Panc1 (cell line): Measurements from ENCODE around the gene HEATR5A. TPM values are rescaled to one million over a fixed set of nuclear protein-coding genes. Genes with fewer than 3 reads are reported as not detected.

Experiments
- ATAC-seq: fragments of 200-7000 bp; cut with Tn5 transposase; 2 replicates; pipeline ENCODE4 v1.9.1; 2020; ENCODE audit warnings: mild to moderate bottlenecking, moderate library complexity
- Bru-seq: library from RNA; stranded (reverse); fragments of 400-500 nt; gene quantifications from one replicate; lab custom pipeline; 2021; lab: Mats Ljungman, UMichigan
- BruChase-seq, 2 experiments: library from RNA; stranded (reverse); fragments of 400-500 nt; gene quantifications; one replicate each; lab custom pipeline; 2021; lab: Mats Ljungman, UMichigan
- BruUV-seq: library from RNA; stranded (reverse); fragments of 400-500 nt; replicated peaks from 2 replicates; lab custom pipeline; 2021; lab: Mats Ljungman, UMichigan
- CTCF ChIA-PET: fragments of 300-600 bp; sonication (Branson Sonifier 250); formaldehyde crosslinking; loops from one replicate; lab custom pipeline; 2022; ENCODE audit warnings: antibody characterized with exemption; lab: Charles Lee
- POLR2A ChIA-PET: fragments of 300-600 bp; sonication (Branson Sonifier 250); formaldehyde crosslinking; loops from one replicate; lab custom pipeline; 2022; ENCODE audit warnings: antibody characterized with exemption; lab: Charles Lee
- DNase-seq: peaks from one replicate; pipeline ENCODE4 v3.0.0-alpha.2; 2010; ENCODE audit warnings: low read depth, low spot score
- H3K27ac ChIP-seq: 2 replicates; pipeline ENCODE4 v1.5.1; 2011; ENCODE audit warnings: mild to moderate bottlenecking, low read length, inconsistent platforms
- H3K27me3 ChIP-seq: fragments of 200-500 bp; sonication (Bioruptor generic); 2 replicates; pipeline ENCODE4 v1.6.0; 2014; ENCODE audit warnings: low read length, inconsistent platforms; ENCODE audit not compliant: control insufficient read depth, insufficient read depth
- H3K36me3 ChIP-seq: fragments of 200-500 bp; sonication (Bioruptor generic); 2 replicates; pipeline ENCODE4 v1.5.1; 2014; ENCODE audit warnings: inconsistent platforms, mild to moderate bottlenecking, low read length, moderate library complexity; ENCODE audit not compliant: control insufficient read depth, insufficient read depth
- H3K4me1 ChIP-seq: 2 replicates; pipeline ENCODE4 v1.5.1; 2011; ENCODE audit warnings: inconsistent platforms, mild to moderate bottlenecking, low read length, moderate library complexity; ENCODE audit not compliant: control insufficient read depth, insufficient read depth
- H3K4me3 ChIP-seq, 2 experiments: 2 replicates each; pipeline ENCODE4 v1.5.1; 2011 to 2012; ENCODE audit warnings: low read depth in 2 of 2, low read length in 2 of 2, mild to moderate bottlenecking in 2 of 2, inconsistent platforms in 1 of 2, moderate library complexity in 1 of 2
- H3K9me3 ChIP-seq: fragments of 200-500 bp; sonication (Bioruptor generic); 2 replicates; pipeline ENCODE4 v1.5.1; 2014; ENCODE audit warnings: low read depth, mild to moderate bottlenecking, inconsistent platforms, low read length, moderate library complexity; ENCODE audit not compliant: control insufficient read depth, insufficient read depth
- POLR2AphosphoS5 ChIP-seq: IDR thresholded peaks from 2 replicates; pipeline ENCODE4 v1.6.1; 2012; ENCODE audit warnings: mild to moderate bottlenecking, low read depth, low read length, moderate library complexity
- SIN3A ChIP-seq: IDR thresholded peaks from 2 replicates; pipeline ENCODE4 v1.6.1; 2012; ENCODE audit warnings: low read depth, mild to moderate bottlenecking, low read length, moderate library complexity, borderline replicate concordance; ENCODE audit not compliant: insufficient read depth
- TCF7L2 ChIP-seq: IDR thresholded peaks from 2 replicates; pipeline ENCODE4 v1.6.1; 2011; ENCODE audit warnings: mild to moderate bottlenecking, low read depth, low read length, inconsistent platforms
- in situ Hi-C: cut with HindIII; loops from 2 replicates; pipeline ENCODE4 v1.10.0; 2016; ENCODE audit warnings: low sequenced_read_pairs, low pct_unique_long_range_greater_than_20kb
- intact Hi-C: fragments of 100-400 bp; cut with micrococcal nuclease; formaldehyde crosslinking; loops from one replicate; pipeline ENCODE4 v1.10.0; 2022; ENCODE audit not compliant: unreplicated experiment
- long read RNA-seq: library from polyadenylated mRNA; unstranded; transcript quantifications from one replicate; pipeline ENCODE4 v2.0.0, GENCODE V29; 2021; ENCODE audit not compliant: unreplicated experiment
- polyA plus RNA-seq: library from polyadenylated mRNA; unstranded; fragments of >200 nt; gene quantifications from one replicate; pipeline ENCODE4 v1.2.1, GENCODE V29; 2012; ENCODE audit warnings: missing spikeins; ENCODE audit not compliant: insufficient read length
- total RNA-seq: library from RNA; stranded (reverse); gene quantifications from one replicate; pipeline ENCODE4 v1.2.1, GENCODE V29; 2021; ENCODE audit not compliant: unreplicated experiment
- TF ChIP-seq, protein P1 (sequence below): fragments of 450-650 bp; IDR thresholded peaks from 2 replicates; pipeline ENCODE4 v1.5.1; 2017; ENCODE audit warnings: mild to moderate bottlenecking
- TF ChIP-seq, protein P2 (sequence below), 2 experiments: IDR thresholded peaks; 2 replicates each; pipeline ENCODE4 v1.6.1; 2011 to 2012; ENCODE audit warnings: low read depth in 2 of 2, control low read depth in 1 of 2, low read length in 1 of 2, mild to moderate bottlenecking in 1 of 2, moderate library complexity in 1 of 2; ENCODE audit not compliant: insufficient read depth in 1 of 2

The HEATR5A gene
- 22.0 TPM for total RNA-seq
- polyA plus RNA-seq = 6.4 TPM
- percentile 60 among the genes with signal in this experiment for Bru-seq, nascent RNA
- BruChase-seq, experiment 1, labeled RNA remaining after a 2-hour chase = percentile 62 among the genes with signal in this experiment
- percentile 69 among the genes with signal in this experiment for BruChase-seq, experiment 2, labeled RNA remaining after a 6-hour chase
- long read RNA-seq, full-length matches to known transcripts = 2 of 33 reads
- long read RNA-seq, partial matches to known transcripts = 23 of 33 reads
- long read RNA-seq, other reads (novel, unspliced or antisense) = 8 of 33 reads

DNA sequence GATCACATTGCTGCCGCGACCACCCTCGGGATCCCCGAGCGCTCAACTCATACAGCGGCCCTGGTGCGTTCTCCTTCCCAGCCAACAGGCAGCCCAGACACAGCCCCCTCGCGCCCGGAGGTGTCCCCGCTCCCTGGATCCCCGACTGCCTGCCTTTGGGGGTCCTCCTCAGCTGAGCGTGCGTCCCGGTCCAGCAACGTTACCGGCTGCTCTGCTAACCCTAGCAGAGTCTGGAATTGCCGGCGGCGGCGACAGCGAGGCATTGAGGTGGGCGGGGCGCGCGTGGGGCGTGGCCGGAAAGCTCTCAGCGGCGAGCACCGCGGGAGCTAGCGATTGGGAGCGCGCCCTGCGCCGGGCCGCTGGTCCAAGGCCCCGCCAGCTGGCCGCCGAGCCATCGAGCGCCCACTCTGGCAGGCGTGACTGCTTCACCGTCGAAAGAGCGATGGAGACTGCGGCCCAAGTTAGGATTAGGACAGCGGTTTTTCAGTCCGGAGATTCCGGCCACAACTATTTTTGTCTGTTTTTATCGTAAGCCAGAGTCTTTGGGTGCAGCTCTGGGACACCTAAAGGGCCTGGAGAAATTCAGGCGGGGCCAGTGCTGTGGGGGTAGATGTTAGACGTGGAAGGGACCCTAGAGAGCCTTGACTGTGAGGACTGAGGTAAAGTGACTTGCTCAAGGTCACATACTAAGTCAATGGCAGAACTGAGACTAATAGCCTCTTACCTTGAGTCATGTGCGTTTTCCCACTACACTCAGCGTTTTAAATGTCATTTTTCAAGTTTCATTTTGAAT, at the start of gene HEATR5A:
TSS of gene HEATR5A (minus strand) at position 232 of the 793 bp plus-strand sequence. CDS start 17,575 bp downstream, outside the sequence.
- peak within 1 kb of the TSS; percentile 93 for H3K27ac ChIP-seq
- POLR2A ChIA-PET = interaction anchor here (0.6 to 0.9 kb wide), 4 partner anchors 21 to 443 kb away, joined by 3 to 8 read pairs (median 3); no protein-coding TSS in a partner anchor
- no TSS peak for BruUV-seq
- H3K9me3 ChIP-seq = no peaks in the 10 kb centered on the region
- H3K36me3 ChIP-seq = no peaks in the 10 kb centered on the region; the same call in 1 of the 2 replicates
- H3K27me3 ChIP-seq = no peaks in the 10 kb centered on the region
- peak; percentile 99 for ATAC-seq
- peaks cover 5% of the 10 kb centered on the region; the same call in 1 of the 2 replicates for H3K4me1 ChIP-seq
- TF ChIP-seq POLR2AphosphoS5 (peak; percentile 94), TCF7L2 (no peak), SIN3A (peak; percentile 46; the same call in 1 of the 2 replicates)
- TF ChIP-seq, protein P1, sequence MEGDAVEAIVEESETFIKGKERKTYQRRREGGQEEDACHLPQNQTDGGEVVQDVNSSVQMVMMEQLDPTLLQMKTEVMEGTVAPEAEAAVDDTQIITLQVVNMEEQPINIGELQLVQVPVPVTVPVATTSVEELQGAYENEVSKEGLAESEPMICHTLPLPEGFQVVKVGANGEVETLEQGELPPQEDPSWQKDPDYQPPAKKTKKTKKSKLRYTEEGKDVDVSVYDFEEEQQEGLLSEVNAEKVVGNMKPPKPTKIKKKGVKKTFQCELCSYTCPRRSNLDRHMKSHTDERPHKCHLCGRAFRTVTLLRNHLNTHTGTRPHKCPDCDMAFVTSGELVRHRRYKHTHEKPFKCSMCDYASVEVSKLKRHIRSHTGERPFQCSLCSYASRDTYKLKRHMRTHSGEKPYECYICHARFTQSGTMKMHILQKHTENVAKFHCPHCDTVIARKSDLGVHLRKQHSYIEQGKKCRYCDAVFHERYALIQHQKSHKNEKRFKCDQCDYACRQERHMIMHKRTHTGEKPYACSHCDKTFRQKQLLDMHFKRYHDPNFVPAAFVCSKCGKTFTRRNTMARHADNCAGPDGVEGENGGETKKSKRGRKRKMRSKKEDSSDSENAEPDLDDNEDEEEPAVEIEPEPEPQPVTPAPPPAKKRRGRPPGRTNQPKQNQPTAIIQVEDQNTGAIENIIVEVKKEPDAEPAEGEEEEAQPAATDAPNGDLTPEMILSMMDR = peak; percentile 36
- CTCF ChIA-PET = no interaction called here
- H3K4me3 ChIP-seq = peak within 1 kb of the TSS; percentile 90 to 94
- DNase-seq = peak; percentile 56
- intact Hi-C loops (no loop called here), in situ Hi-C loops (no loop called here)

DNA sequence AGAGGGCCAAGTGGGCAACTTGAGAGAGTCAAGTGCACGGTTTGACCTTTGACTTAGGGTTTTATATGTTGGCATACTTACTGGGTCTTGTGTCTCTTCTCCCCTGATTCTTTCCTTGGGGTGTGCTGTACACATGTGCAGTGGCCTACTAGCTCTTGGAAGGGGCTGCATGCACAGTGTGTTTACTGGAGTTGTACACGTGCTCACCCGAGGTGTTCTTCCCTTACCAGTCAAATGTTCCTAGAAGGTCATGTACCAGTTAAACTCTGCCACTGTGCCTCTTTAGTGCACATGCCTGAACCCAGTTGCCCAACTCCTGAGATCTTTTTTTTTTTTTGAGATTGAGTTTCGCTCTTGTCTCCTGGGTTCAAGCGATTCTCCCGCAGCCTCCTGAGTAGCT, 46.2 kb upstream of the HEATR5A start:
- CTCF ChIA-PET = no interaction called here
- TF ChIP-seq TCF7L2 (no peak), SIN3A (no peak), POLR2AphosphoS5 (no peak)
- TF ChIP-seq, protein P1 = no peak
- TF ChIP-seq, protein P2, sequence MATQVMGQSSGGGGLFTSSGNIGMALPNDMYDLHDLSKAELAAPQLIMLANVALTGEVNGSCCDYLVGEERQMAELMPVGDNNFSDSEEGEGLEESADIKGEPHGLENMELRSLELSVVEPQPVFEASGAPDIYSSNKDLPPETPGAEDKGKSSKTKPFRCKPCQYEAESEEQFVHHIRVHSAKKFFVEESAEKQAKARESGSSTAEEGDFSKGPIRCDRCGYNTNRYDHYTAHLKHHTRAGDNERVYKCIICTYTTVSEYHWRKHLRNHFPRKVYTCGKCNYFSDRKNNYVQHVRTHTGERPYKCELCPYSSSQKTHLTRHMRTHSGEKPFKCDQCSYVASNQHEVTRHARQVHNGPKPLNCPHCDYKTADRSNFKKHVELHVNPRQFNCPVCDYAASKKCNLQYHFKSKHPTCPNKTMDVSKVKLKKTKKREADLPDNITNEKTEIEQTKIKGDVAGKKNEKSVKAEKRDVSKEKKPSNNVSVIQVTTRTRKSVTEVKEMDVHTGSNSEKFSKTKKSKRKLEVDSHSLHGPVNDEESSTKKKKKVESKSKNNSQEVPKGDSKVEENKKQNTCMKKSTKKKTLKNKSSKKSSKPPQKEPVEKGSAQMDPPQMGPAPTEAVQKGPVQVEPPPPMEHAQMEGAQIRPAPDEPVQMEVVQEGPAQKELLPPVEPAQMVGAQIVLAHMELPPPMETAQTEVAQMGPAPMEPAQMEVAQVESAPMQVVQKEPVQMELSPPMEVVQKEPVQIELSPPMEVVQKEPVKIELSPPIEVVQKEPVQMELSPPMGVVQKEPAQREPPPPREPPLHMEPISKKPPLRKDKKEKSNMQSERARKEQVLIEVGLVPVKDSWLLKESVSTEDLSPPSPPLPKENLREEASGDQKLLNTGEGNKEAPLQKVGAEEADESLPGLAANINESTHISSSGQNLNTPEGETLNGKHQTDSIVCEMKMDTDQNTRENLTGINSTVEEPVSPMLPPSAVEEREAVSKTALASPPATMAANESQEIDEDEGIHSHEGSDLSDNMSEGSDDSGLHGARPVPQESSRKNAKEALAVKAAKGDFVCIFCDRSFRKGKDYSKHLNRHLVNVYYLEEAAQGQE (IDR thresholded peaks at IDR 0.05; ENCODE audit: insufficient read depth in 1 of 2, low read depth in 2 of 2, low read length in 1 of 2) = no peak
- in situ Hi-C loops = no loop called here
- no peaks in the 10 kb centered on the region for H3K36me3 ChIP-seq
- no TSS peak for BruUV-seq
- no peak for DNase-seq
- ATAC-seq = no peak
- POLR2A ChIA-PET = no interaction called here
- intact Hi-C loops = no loop called here
- no peak overlapping the region for H3K27ac ChIP-seq
- H3K4me3 ChIP-seq = no peak overlapping the region
- no peaks in the 10 kb centered on the region for H3K27me3 ChIP-seq
- H3K4me1 ChIP-seq = no peaks in the 10 kb centered on the region
- H3K9me3 ChIP-seq = no peaks in the 10 kb centered on the region
